PC-3 (cell line): ENCODE data around the gene COL21A1. TPM values are rescaled to one million over a fixed set of nuclear protein-coding genes. Genes with fewer than 3 reads are reported as not detected.

Experiments used
- ATAC-seq: fragments of 200-7000 bp; cut with Tn5 transposase; 2 replicates; pipeline ENCODE4 v1.9.1; 2020; ENCODE audit warnings: mild to moderate bottlenecking, moderate library complexity
- BruUV-seq: library from RNA; stranded (reverse); fragments of 400-500 nt; replicated peaks from 2 replicates; lab custom pipeline; 2021; lab: Mats Ljungman, UMichigan
- CTCF ChIA-PET: fragments of 300-600 bp; sonication (Branson Sonifier 250); formaldehyde crosslinking; loops from one replicate; lab custom pipeline; 2022; ENCODE audit warnings: antibody characterized with exemption; lab: Charles Lee
- POLR2A ChIA-PET: fragments of 300-600 bp; sonication (Branson Sonifier 250); formaldehyde crosslinking; loops from one replicate; lab custom pipeline; 2022; ENCODE audit warnings: antibody characterized with exemption; ENCODE audit not compliant: unreplicated experiment; lab: Charles Lee
- DNase-seq: peaks from one replicate; pipeline ENCODE4 v3.0.0-alpha.2; 2015
- H2AFZ ChIP-seq: fragments of 300-600 bp; sonication (generic); 2 replicates; pipeline ENCODE4 v1.6.0; 2016; ENCODE audit warnings: antibody characterized with exemption, low read length
- H3F3A ChIP-seq: fragments of 300-600 bp; sonication (generic); one replicate; pipeline ENCODE4 v1.6.0; 2017; ENCODE audit warnings: antibody characterized with exemption, low read length, control low read depth, mild to moderate bottlenecking; ENCODE audit not compliant: unreplicated experiment
- H3K27ac ChIP-seq: fragments of 300-600 bp; sonication (generic); 2 replicates; pipeline ENCODE4 v1.5.1; 2016; ENCODE audit warnings: mild to moderate bottlenecking, low read length
- H3K27me3 ChIP-seq: fragments of 300-600 bp; sonication (generic); 2 replicates; pipeline ENCODE4 v1.6.1; 2016; ENCODE audit warnings: low read length, mixed read lengths
- H3K36me3 ChIP-seq: fragments of 300-600 bp; sonication (generic); 2 replicates; pipeline ENCODE4 v1.6.1; 2016; ENCODE audit warnings: low read depth, mixed run types, low read length, mixed read lengths
- H3K4me1 ChIP-seq: fragments of 300-600 bp; sonication (generic); 2 replicates; pipeline ENCODE4 v1.5.1; 2016; ENCODE audit warnings: low read length; ENCODE audit not compliant: insufficient read depth
- H3K4me2 ChIP-seq: fragments of 300-600 bp; sonication (generic); 2 replicates; pipeline ENCODE4 v1.6.0; 2016; ENCODE audit warnings: low read length
- H3K4me3 ChIP-seq: fragments of 300-600 bp; sonication (generic); 2 replicates; pipeline ENCODE4 v1.5.1; 2016; ENCODE audit warnings: mild to moderate bottlenecking, low read length, mixed read lengths
- H3K79me2 ChIP-seq: fragments of 300-600 bp; sonication (generic); 2 replicates; pipeline ENCODE4 v1.6.1; 2017; ENCODE audit warnings: low read length, mixed read lengths
- H3K9ac ChIP-seq: fragments of 300-600 bp; sonication (generic); 2 replicates; pipeline ENCODE4 v1.6.0; 2016; ENCODE audit warnings: mild to moderate bottlenecking, low read length
- H3K9me2 ChIP-seq: fragments of 300-600 bp; sonication (generic); replicated peaks from 2 replicates; pipeline ENCODE4 v1.6.1; 2016; ENCODE audit warnings: mixed run types, low read length, mixed read lengths
- H3K9me3 ChIP-seq: fragments of 300-600 bp; sonication (generic); 2 replicates; pipeline ENCODE4 v1.6.1; 2016; ENCODE audit warnings: low read length, mixed read lengths
- H4K20me1 ChIP-seq: fragments of 300-600 bp; sonication (generic); 2 replicates; pipeline ENCODE4 v1.6.1; 2016; ENCODE audit warnings: low read length, mixed read lengths
- CTCF ChIP-seq: fragments of 300-600 bp; sonication (generic); conservative IDR thresholded peaks from 2 replicates; pipeline ENCODE4 v1.5.1; 2017; ENCODE audit warnings: antibody characterized with exemption, low read depth, mild to moderate bottlenecking, low read length
- EZH2 ChIP-seq: fragments of 300-600 bp; sonication (generic); IDR thresholded peaks from one replicate; pipeline ENCODE4 v1.6.1; 2017; ENCODE audit warnings: antibody characterized with exemption, mild to moderate bottlenecking, low read length; ENCODE audit not compliant: unreplicated experiment
- EZH2phosphoT487 ChIP-seq: fragments of 300-600 bp; sonication (generic); IDR thresholded peaks from 2 replicates; pipeline ENCODE4 v1.6.1; 2018; ENCODE audit warnings: mild to moderate bottlenecking, antibody characterized with exemption, low read length, borderline replicate concordance
- intact Hi-C: fragments of 100-400 bp; cut with micrococcal nuclease; formaldehyde crosslinking; loops from 2 replicates; pipeline ENCODE4 v1.9.0; 2023
- total RNA-seq: library from RNA; depleted of rRNA; stranded (reverse); fragments of >200 nt; gene quantifications from 2 replicates; pipeline ENCODE4 v1.2.3, GENCODE V29; 2014

COL21A1 gene
- total RNA-seq, 1 experiment from 2014 or later = 1.0 TPM

GRCh38 chr6:56160489-56160888 lies 86.9 kb downstream of the COL21A1 start:
- H4K20me1 ChIP-seq = no peaks in the 10 kb centered on the region
- H3K4me2 ChIP-seq = no peak overlapping the region
- TF ChIP-seq EZH2phosphoT487 = no peak
- TF ChIP-seq CTCF = no peak
- no peak for TF ChIP-seq EZH2
- H3K4me1 ChIP-seq = peaks cover 16% of the 10 kb centered on the region
- H3K36me3 ChIP-seq = no peaks in the 10 kb centered on the region
- no peaks in the 10 kb centered on the region for H3K79me2 ChIP-seq
- ATAC-seq = no peak
- no peak for DNase-seq
- no peaks in the 10 kb centered on the region for H3K9me2 ChIP-seq
- H3K4me3 ChIP-seq = no peak overlapping the region
- POLR2A ChIA-PET = no interaction called here
- H3K9me3 ChIP-seq = no peaks in the 10 kb centered on the region
- H3F3A ChIP-seq = no peaks in the 10 kb centered on the region
- CTCF ChIA-PET = no interaction called here
- intact Hi-C loops = loop anchor here (10.0 kb wide), 1 partner anchor 176 kb away; no protein-coding TSS in a partner anchor
- no peak overlapping the region for H3K9ac ChIP-seq
- no TSS peak for BruUV-seq
- no peak overlapping the region for H2AFZ ChIP-seq
- H3K27me3 ChIP-seq = no peaks in the 10 kb centered on the region
- no peak overlapping the region for H3K27ac ChIP-seq

- H3K9me3 ChIP-seq = no peaks in the 10 kb centered on the region
- H3K4me2 ChIP-seq = no peak overlapping the region
- intact Hi-C loops = no loop called here
- no peaks in the 10 kb centered on the region for H3K9me2 ChIP-seq
- no TSS peak for BruUV-seq
- H3K9ac ChIP-seq = no peak overlapping the region
- no peaks in the 10 kb centered on the region for H3K79me2 ChIP-seq
- no peaks in the 10 kb centered on the region for H3K27me3 ChIP-seq
- H3K27ac ChIP-seq = no peak overlapping the region
- H3K4me3 ChIP-seq = no peak overlapping the region
- no peaks in the 10 kb centered on the region for H4K20me1 ChIP-seq
- ChIA-PET CTCF (no interaction called here), POLR2A (no interaction called here)
- peaks cover 21% of the 10 kb centered on the region for H3K4me1 ChIP-seq
- TF ChIP-seq EZH2 = no peak
- no peak for TF ChIP-seq EZH2phosphoT487
- TF ChIP-seq CTCF = no peak
- DNase-seq = no peak
- H3F3A ChIP-seq = no peaks in the 10 kb centered on the region
- H3K36me3 ChIP-seq = no peaks in the 10 kb centered on the region
- ATAC-seq = no peak
- no peak overlapping the region for H2AFZ ChIP-seq
Measured at GRCh38 chr6:56158571-56158970, 88.8 kb downstream of the COL21A1 start.

- Histone ChIP-seq H3K4me1 (peaks cover 21% of the 10 kb centered on the region), H3K9ac (peak overlapping the region; percentile 8; the same call in 1 of the 2 replicates), H2AFZ (0 out of 2 replicates have a peak overlapping the region, but pooled peaks have one; percentile 23), H3K9me2 (no peaks in the 10 kb centered on the region), H3F3A (no peaks in the 10 kb centered on the region), H3K4me3 (no peak overlapping the region), H3K4me2 (peak overlapping the region; percentile 37; the same call in 1 of the 2 replicates), H3K79me2 (no peaks in the 10 kb centered on the region), H3K27ac (peak overlapping the region; percentile 77), H3K9me3 (no peaks in the 10 kb centered on the region), H3K27me3 (no peaks in the 10 kb centered on the region), H3K36me3 (no peaks in the 10 kb centered on the region), H4K20me1 (no peaks in the 10 kb centered on the region)
- DNase-seq = peak; percentile 73
- BruUV-seq = no TSS peak
- ATAC-seq = peak; percentile 40
- intact Hi-C loops = no loop called here
- TF ChIP-seq EZH2phosphoT487 = no peak
- TF ChIP-seq CTCF = no peak
- TF ChIP-seq EZH2 = no peak
- ChIA-PET CTCF (no interaction called here), POLR2A (no interaction called here)
Measured at GRCh38 chr6:56156643-56157042, 90.7 kb downstream of the COL21A1 start.
